Stimulated activated naive CD8-positive, alpha-beta T cell treated with anti-CD3 and anti-CD28 coated beads, Interleukin-15, Interleukin-2, amounts not matched to agents 100 U/mL and 50 U/mL, for 24 hours (primary cell): ENCODE results near the gene ITGAD.

Experiments
- ATAC-seq: fragments of 150-1000 bp; cut with Tn5 transposase; one replicate; pipeline ENCODE4 v1.10.0; 2021
- DNase-seq: peaks from one replicate; pipeline ENCODE4 v3.0.0; 2021

The ITGAD gene

DNA sequence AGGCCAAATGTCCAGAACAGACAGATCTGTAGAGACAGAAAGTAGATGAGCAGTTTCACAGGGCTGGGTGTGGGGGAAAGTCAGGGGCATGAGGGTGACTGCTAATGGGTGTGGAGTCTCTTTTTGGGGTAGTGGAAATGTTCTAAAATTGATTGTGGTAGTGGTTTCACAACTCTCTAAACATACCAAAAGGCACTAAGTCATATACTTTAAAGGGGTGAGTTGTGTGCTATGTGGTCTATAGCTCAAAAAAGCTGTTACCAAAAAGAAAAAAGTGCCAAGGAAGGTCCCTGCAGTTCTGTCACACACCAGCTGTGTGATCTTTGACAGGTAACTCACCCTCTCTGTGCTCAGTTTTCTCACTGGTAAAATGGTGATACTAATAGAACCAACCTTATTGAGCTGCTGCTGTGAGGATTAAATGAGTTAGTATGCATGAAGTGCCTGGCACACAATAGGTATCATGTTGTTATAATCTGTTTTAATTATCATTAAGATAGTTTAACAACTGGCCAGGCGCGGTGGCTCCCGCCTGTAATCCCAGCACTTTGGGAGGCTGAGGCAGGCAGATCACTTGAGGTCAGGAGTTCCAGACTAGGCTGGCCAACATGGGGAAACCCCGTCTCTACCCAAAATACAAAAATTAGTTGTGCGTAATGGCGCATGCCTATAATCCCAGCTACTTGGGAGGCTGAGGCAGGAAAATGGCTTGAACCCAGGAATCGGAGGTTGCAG is 27.8 kb upstream of the ITGAD start:
- peak; percentile 63 for ATAC-seq
- DNase-seq: peak; percentile 29

- DNase-seq (no peak), ATAC-seq (no peak)
Measured at GRCh38 chr16:31367853-31368252, 25.3 kb upstream of the ITGAD start.

DNA sequence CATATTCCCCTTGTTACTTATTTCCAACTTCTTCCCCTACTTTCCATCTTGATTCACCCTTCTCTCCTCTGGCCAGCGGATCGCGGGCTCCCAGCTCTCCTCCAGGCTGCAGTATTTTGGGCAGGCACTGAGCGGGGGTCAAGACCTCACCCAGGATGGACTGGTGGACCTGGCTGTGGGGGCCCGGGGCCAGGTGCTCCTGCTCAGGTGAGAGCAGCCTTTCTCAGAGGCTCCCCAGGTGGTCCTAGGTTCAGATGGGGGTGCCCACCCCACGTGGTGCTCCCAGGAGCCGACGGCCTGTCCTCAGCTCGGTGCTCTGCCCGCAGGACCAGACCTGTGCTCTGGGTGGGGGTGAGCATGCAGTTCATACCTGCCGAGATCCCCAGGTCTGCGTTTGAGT is 22.1 kb upstream of the ITGAD start:
- no peak for ATAC-seq
- DNase-seq: no peak

DNA sequence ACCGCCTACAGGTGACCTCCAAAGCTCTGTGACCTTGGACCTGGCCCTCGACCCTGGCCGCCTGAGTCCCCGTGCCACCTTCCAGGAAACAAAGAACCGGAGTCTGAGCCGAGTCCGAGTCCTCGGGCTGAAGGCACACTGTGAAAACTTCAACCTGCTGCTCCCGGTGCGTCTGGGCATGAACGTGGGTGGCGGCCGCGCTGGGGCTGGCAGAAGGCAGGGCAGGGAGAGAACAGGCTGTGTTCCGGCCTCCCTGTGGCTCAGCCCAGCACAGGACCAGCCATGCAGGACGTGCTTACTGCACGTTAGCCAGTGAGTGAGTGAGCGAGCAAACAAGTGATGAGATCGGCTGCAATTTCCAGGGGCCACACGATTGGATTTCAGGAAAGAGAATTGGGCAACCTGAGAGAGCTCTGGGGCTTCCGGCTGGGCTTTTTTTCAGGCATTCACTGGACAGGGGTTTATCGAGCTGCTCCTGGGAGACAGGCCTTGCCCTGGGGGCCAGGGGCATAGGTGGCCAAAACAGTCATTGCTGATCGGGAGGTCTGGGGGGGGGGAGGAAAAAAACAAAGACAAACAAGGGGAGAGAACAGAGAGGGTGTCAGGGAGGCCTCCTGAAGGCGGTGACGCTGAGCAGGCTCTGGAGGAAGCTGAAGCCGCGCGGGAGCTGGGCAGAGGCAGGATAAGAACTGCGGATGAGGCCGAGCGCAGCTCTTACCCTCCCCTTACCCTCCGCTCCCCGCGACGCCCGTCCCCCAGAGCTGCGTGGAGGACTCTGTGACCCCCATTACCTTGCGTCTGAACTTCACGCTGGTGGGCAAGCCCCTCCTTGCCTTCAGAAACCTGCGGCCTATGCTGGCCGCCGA is 21.3 kb upstream of the ITGAD start:
- no peak for DNase-seq
- ATAC-seq: no peak

DNA sequence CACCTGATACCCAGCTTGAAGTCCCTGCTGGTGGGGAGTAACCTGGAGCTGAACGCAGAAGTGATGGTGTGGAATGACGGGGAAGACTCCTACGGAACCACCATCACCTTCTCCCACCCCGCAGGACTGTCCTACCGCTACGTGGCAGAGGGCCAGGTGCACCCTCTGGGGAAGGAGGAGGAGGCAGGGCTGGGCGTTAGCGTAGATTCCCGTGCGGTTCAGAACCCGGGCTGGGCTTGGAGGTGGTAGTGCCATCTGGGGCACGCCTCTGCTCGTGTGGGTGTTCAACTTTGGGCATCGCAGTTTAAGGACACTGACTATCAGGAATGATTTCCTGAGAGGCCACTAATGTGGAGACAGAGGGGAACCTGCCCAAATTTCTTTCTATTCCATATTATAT is 19.9 kb upstream of the ITGAD start:
- no peak for DNase-seq
- no peak for ATAC-seq

- ATAC-seq: no peak
- no peak for DNase-seq
Measured at GRCh38 chr16:31375231-31375630, 17.9 kb upstream of the ITGAD start.

DNA sequence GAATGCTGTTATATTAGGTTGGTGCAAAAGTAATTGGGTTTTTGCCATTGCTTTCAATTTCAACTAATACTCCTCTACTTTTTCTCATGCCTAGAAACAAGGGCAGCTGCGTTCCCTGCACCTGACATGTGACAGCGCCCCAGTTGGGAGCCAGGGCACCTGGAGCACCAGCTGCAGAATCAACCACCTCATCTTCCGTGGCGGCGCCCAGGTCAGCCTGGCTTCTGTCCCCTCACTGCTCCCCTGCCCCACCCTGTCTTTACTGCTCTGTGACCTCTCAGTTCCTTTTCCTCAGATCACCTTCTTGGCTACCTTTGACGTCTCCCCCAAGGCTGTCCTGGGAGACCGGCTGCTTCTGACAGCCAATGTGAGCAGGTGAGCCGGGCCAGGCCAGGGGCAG is 16.4 kb upstream of the ITGAD start:
- ATAC-seq: no peak
- no peak for DNase-seq

- ATAC-seq (no peak), DNase-seq (no peak)
Measured at GRCh38 chr16:31377210-31377903, 15.8 kb upstream of the ITGAD start.

- DNase-seq (no peak), ATAC-seq (no peak)
Measured at GRCh38 chr16:31380201-31380600, 12.9 kb upstream of the ITGAD start.

DNA sequence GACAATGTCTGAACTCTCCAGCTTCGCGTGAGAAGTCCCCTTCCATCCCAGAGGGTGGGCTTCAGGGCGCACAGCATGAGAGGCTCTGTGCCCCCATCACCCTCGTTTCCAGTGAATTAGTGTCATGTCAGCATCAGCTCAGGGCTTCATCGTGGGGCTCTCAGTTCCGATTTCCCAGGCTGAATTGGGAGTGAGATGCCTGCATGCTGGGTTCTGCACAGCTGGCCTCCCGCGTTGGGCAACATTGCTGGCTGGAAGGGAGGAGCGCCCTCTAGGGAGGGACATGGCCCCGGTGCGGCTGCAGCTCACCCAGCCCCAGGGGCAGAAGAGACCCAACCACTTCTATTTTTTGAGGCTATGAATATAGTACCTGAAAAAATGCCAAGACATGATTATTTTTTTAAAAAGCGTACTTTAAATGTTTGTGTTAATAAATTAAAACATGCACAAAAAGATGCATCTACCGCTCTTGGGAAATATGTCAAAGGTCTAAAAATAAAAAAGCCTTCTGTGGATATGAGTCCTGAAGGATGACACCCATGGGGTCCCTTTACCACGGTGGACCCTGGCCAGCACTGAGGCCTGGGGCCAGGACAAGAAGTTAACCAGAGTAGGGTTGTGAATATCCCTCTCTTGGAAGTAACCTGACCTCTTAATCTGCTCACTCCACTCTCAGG is 10.5 kb upstream of the ITGAD start:
- peak; percentile 34 for ATAC-seq
- DNase-seq: peak; percentile 79

- no peak for ATAC-seq
- DNase-seq: no peak
Measured at GRCh38 chr16:31385680-31386079, 7.5 kb upstream of the ITGAD start.

- ATAC-seq (peak; percentile 96), DNase-seq (peak; percentile 16)
Measured at GRCh38 chr16:31386157-31386984, 6.8 kb upstream of the ITGAD start.

DNA sequence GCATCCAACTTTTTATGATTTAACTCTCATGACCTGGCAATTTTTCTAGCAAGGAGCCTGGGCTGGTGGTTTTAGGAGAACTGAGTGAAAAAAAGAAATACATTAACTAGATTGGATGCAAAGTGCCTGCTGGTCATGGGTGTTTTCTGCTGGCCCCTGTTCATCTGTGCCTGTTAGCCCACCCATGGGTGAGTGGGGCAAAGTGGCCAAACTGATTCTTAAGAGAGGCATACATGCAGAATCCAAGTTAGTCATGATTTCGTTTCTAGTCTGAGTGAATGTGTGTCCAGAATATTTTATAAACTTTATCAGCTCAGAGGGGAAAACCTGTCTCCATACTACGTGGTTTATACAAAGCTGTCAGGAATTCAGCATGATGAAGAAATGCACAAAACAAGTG is 4.6 kb upstream of the ITGAD start:
- no peak for DNase-seq
- ATAC-seq: no peak

DNA sequence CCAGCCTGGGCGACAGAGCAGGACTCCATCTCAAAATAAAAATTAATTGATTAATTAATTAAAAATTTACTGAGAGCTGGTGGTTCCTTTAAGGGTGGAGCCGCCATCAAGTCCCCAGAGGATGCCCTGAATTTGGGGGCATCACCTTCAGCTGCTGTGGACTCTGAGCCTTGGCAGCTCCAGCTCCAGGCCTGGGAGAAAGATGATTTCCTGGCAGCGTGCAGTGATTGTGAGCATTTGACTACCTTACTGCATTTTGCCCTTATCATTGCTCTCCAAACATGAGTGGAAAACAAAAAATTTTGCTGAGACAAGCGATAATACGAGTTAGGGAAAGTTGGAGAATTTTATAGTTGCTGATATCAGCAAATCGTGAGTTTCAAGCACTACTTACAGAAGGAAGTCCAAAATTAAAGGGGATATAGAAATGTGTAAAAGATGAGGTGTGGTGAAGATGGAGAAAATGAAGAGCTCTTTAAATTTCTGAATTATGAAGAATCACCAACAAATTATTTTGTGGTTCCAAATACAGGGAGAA is 2.6 kb upstream of the ITGAD start:
- DNase-seq (no peak), ATAC-seq (no peak)

- DNase-seq (no peak), ATAC-seq (no peak)
Measured at GRCh38 chr16:31395647-31396046, 2.5 kb downstream of the ITGAD start.

DNA sequence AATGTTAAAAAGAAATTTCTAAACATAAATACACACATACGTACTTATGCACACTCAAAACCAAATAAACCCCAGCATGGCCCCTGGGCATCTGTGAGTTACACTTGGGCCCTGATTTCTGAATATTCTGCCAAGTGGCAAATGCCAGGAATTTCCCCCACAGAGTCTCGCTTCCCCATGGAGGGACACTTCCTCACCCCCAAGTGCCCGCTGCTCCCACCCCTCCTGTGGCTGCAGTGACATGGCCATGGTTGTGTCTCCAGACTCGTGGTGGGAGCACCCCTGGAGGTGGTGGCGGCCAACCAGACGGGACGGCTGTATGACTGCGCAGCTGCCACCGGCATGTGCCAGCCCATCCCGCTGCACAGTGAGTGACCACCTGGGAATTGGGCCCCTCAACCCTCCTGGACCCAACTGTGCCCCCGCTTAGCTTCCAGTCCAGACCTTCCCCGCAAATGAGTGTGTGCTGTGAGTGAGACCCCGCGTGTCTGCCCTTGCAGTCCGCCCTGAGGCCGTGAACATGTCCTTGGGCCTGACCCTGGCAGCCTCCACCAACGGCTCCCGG is 4.0 kb downstream of the ITGAD start:
- DNase-seq (no peak), ATAC-seq (no peak)

- ATAC-seq: no peak
- no peak for DNase-seq
Measured at GRCh38 chr16:31397701-31398100, 4.6 kb downstream of the ITGAD start.

- DNase-seq (peak; percentile 20), ATAC-seq (peak; percentile 49)
Measured at GRCh38 chr16:31400191-31400590, 7.1 kb downstream of the ITGAD start.

DNA sequence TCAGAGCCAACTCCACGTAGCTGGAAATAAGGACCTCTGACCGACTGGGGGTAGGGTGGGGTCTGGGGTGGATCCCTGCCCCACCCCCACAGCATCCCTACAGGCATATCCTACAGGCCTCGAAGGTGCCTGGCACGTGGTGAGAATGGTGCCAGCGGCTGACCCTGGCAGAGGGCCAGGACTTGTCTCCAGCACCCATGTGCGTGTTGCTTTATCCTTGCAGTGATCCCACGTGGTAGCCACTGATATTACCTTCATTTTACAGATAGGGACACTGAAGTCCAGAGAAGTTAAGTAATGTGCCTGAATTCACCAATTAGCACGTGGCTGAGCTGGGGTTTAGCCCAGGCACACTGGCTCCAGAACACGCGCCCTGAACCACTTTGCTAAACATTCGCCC is 8.3 kb downstream of the ITGAD start:
- DNase-seq: no peak
- no peak for ATAC-seq

GRCh38 chr16:31402687-31403086 is 9.6 kb downstream of the ITGAD start:
- DNase-seq: no peak

More at GRCh38 chr16:31402687-31403086, 9.6 kb downstream of the ITGAD start:
- no peak for ATAC-seq
